Upper lobe of right lung (tissue), 1 donor: ENCODE measurements around the gene EWSR1. TPM values are rescaled to one million over a fixed set of nuclear protein-coding genes. Genes with fewer than 3 reads are reported as not detected.

Source experiments
- ATAC-seq: fragments of 200-7000 bp; cut with Tn5 transposase; one replicate; pipeline ENCODE4 v1.9.1; 2020; ENCODE audit warnings: mild to moderate bottlenecking, moderate library complexity
- DNase-seq: peaks from one replicate; pipeline ENCODE4 v3.0.0-alpha.2; 2020
- H3K27ac ChIP-seq: fragments of 200-600 bp; one replicate; pipeline ENCODE4 v1.8.0; 2022
- H3K27me3 ChIP-seq: fragments of 200-600 bp; one replicate; pipeline ENCODE4 v1.8.0; 2022; ENCODE audit warnings: mild to moderate bottlenecking
- H3K36me3 ChIP-seq: fragments of 200-600 bp; one replicate; pipeline ENCODE4 v1.8.0; 2022
- H3K4me1 ChIP-seq: fragments of 200-600 bp; one replicate; pipeline ENCODE4 v1.8.0; 2022
- H3K4me3 ChIP-seq: fragments of 200-600 bp; one replicate; pipeline ENCODE4 v1.8.0; 2022; ENCODE audit warnings: mild to moderate bottlenecking
- H3K9me3 ChIP-seq: fragments of 200-600 bp; one replicate; pipeline ENCODE4 v1.8.0; 2022
- CTCF ChIP-seq: fragments of 200-600 bp; IDR thresholded peaks from one replicate; pipeline ENCODE4 v1.8.0; 2022; ENCODE audit warnings: antibody characterized with exemption
- intact Hi-C: fragments of 100-400 bp; cut with DNase I; formaldehyde crosslinking; loops from one replicate; pipeline ENCODE4 v1.11.0; 2022
- total RNA-seq: library from RNA; stranded (reverse); fragmentation: NEBNext Ultra II Directional; extraction: Animal tissue kit (Norgen Biotek cat#: 25700); gene quantifications from one replicate; pipeline ENCODE4 v1.2.1, GENCODE V29; 2021
- donor health status: DM: no; HTN: yes; CAD: no; lungs with severe emphysema.

The EWSR1 gene
- total RNA-seq, 1 donor from 2014 or later: 149 TPM

GRCh38 chr22:29311464-29312217 is 43.6 kb downstream of the EWSR1 start:
- H3K36me3 ChIP-seq: no peaks in the 10 kb centered on the region
- H3K27ac ChIP-seq: peak overlapping the region; percentile 71
- H3K9me3 ChIP-seq: no peaks in the 10 kb centered on the region
- H3K4me3 ChIP-seq: no peak overlapping the region
- intact Hi-C loops: no loop called here
- ATAC-seq: no peak
- H3K4me1 ChIP-seq: peaks cover 61% of the 10 kb centered on the region
- peaks cover 29% of the 10 kb centered on the region for H3K27me3 ChIP-seq
- DNase-seq: no peak
- no peak for TF ChIP-seq CTCF

- Histone ChIP-seq H3K4me1 (peaks cover 61% of the 10 kb centered on the region), H3K27me3 (peaks cover 29% of the 10 kb centered on the region), H3K4me3 (no peak overlapping the region), H3K9me3 (no peaks in the 10 kb centered on the region), H3K36me3 (no peaks in the 10 kb centered on the region), H3K27ac (no peak overlapping the region)
- DNase-seq (peak; percentile 67), ATAC-seq (no peak)
- intact Hi-C loops: no loop called here
- TF ChIP-seq CTCF: no peak
Measured at GRCh38 chr22:29312218-29313125, 44.4 kb downstream of the EWSR1 start.

GRCh38 chr22:29313126-29313575 is 45.1 kb downstream of the EWSR1 start:
- Histone ChIP-seq H3K4me3 (no peak overlapping the region), H3K4me1 (peaks cover 57% of the 10 kb centered on the region), H3K27me3 (peaks cover 29% of the 10 kb centered on the region), H3K9me3 (no peaks in the 10 kb centered on the region), H3K36me3 (no peaks in the 10 kb centered on the region), H3K27ac (no peak overlapping the region)
- intact Hi-C loops: no loop called here
- peak; percentile 43 for ATAC-seq
- TF ChIP-seq CTCF: peak; percentile 62
- DNase-seq: peak; percentile 67

GRCh38 chr22:29313576-29314466 is 45.8 kb downstream of the EWSR1 start:
- Histone ChIP-seq H3K4me1 (peaks cover 51% of the 10 kb centered on the region), H3K36me3 (no peaks in the 10 kb centered on the region), H3K27me3 (peaks cover 29% of the 10 kb centered on the region), H3K4me3 (no peak overlapping the region), H3K27ac (no peak overlapping the region), H3K9me3 (no peaks in the 10 kb centered on the region)
- intact Hi-C loops: no loop called here
- DNase-seq (peak; percentile 57), ATAC-seq (no peak)
- no peak for TF ChIP-seq CTCF
